GM20431 (cell line): ENCODE results near the gene CCNB2.
"Not testable (repeated sequence)": the region's sequence is repeated elsewhere in the genome, so short reads cannot be mapped to it uniquely, and the experiment has no call there.

ENCODE experiments used
- in situ Hi-C: fragments of 300-500 bp; cut with MseI, MboI; formaldehyde crosslinking; loops from one replicate; pipeline ENCODE4 v1.15.0; 2020; ENCODE audit warnings: low sequenced_read_pairs; ENCODE audit not compliant: unreplicated experiment

The CCNB2 gene

DNA sequence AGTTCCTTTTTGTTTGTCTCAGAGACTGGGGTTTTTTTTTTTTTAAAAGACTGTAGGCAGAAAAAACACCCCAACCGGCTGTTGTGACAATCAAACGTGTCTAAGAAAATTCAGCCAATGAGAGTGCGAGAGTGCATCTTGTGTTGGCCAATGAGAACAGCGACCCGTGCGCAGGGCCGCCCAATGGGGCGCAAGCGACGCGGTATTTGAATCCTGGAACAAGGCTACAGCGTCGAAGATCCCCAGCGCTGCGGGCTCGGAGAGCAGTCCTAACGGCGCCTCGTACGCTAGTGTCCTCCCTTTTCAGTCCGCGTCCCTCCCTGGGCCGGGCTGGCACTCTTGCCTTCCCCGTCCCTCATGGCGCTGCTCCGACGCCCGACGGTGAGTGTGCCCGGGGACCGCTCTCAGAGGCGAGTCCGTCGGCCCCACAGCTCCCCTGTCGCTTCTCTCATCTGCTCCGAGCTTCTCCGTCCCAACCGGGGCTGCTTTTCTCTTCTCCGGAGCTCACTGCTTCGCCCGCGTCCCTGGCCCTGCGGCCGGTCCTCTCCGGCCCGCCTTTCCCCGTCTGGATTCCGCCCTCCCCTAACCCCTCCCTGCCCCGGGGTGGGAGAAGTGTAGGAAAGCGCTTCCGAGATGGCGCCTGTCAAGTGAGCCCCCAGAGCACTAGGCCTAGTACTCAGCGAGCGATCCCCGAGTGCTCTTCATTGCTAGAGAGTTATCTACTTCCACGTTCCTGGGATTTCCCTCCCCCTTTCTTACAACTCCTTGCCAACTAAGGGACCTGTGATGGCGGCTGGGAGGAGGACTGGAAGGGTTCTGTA lies at the start of gene CCNB2:
Gene CCNB2 (plus strand): TSS at position 235 of the 821 bp plus-strand sequence. CDS start 123 bp downstream, at position 358.
- in situ Hi-C loops: no loop called here

DNA sequence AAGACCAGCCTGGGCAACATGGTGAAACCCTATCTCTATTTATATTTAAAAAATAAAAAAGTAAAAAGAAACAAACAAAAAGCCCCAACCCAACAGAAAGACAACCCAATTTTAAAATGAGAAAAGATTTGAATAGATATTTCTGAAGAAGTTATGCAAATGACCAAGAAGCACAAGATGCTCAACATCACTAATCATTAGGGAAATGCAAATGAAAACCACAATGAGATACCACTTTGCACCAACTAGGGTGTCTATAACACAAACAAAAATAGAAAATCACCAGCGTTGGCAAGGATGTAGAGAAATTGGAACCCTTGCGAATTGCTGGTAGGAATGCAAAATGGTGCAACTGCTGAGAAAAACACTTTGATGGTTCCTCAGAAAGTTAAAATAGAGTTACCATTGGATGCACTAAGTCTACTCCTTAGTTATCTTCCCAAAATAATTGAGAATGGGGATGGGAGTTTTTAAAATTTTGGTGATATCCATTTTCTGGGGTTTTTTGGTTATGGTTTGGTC lies 45.8 kb upstream of the CCNB2 start:
- in situ Hi-C loops: no loop called here

DNA sequence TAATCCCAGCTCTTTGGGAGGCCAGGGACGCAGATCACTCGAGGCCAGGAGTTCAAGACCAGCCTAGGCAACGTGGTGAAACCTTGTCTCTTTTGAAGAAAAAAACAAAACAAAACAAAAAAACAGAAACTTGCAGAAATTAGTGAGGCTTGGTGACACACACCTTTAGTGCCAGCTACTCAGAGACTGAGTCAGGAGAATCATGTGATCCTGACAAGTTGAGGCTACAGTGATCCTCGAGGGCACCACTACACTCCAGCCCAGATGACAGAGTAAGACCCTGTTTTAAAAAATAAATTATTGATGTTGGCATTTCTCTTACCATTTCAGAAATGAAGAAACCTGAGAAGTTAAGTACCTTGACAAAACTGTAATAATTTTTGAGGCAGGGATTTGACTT lies 44.6 kb upstream of the CCNB2 start:
- in situ Hi-C loops: no loop called here

DNA sequence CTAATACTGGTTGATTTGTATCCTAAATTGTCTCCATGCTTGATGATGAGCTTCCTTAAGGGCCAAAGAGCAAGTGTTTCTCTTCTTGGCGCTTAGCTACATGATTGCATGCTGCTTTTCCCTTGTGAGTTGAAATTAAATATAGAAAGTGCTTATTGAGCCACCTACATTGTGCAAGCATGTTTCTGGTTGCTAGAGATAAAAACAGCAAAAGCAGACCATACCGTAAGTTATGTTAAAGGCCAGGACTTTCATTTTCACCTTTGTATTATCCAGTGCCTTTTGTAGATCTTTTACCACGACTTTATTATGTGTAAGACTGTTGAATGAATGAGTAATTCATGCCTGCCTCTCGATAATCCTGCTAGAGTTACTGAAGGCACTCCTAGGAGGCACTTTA lies 41.9 kb upstream of the CCNB2 start:
- in situ Hi-C loops: no loop called here

DNA sequence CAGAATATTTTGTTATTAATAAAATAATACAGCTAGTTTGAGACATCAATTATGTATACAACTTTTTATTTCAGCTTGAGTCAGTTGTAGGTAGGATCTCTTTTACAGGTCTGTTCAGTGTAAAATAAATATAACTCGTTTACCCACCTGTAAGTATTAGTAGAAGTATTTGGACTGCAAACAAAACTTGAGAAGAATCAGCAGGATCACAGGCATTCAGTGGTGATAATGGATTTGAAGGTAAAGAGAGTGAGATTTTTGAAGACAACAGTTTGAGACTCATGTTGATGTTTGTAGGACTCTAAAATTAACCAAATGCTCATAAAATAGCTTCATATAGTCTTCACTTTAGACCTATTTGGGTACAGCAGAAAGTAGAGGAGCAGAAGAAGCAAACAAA lies 35.5 kb upstream of the CCNB2 start:
- in situ Hi-C loops: no loop called here

DNA sequence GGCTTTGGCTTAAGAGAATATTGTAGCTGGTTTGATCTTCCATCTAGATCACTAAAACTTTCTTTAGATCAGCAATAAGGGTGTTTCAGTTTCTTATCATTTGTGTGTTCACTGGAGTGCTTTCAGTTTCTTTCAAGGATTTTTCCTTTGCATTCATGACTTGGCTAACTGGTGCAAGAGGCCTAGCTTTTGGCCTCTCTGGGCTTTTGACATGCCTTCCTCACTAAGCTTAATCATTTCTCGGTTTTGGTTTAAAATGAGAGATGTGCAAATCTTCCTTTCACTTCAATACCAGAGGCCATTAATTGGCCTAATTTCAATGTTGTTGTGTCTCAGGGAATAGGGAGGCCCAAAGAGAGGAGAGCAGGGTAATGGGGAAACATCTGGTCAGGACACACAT lies 30.3 kb upstream of the CCNB2 start:
- in situ Hi-C loops: no loop called here

DNA sequence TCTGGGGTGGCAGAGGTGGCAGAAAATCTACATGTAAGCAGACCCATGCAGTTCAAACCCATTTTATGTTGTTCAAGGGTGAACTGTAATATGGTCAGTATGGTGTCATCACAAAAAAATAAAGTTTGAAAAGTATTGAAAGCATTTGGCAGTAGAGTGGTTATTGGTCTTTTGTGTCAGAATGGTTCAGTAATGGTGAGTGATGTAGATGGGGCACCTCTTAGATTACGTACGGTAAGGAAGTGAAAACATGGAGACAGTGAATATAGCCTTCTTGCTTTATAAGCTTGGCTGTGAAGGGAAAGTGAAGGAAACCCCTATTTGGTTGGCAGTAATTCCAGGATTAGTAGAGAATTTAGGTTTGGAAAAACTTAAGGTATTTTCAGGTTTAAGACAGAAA lies 17.2 kb upstream of the CCNB2 start:
- in situ Hi-C loops: no loop called here

DNA sequence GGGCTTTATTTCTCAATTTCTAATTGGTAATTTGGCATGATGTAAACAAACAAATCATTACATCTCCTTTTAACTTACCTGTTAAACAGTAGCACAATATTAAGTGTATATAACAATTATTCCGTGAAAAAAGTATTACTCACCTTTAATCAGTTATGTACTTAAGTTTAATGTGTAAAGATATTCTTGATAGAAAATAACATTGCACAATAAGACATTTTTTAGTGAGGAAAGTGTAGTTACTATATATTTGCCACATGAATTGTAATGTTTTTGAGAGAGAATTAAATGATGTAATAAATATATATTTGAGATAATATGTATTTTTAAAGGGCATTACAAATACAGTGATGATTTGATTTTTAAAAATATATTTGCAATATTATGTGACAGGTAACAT lies 10.9 kb upstream of the CCNB2 start:
- in situ Hi-C loops: no loop called here

DNA sequence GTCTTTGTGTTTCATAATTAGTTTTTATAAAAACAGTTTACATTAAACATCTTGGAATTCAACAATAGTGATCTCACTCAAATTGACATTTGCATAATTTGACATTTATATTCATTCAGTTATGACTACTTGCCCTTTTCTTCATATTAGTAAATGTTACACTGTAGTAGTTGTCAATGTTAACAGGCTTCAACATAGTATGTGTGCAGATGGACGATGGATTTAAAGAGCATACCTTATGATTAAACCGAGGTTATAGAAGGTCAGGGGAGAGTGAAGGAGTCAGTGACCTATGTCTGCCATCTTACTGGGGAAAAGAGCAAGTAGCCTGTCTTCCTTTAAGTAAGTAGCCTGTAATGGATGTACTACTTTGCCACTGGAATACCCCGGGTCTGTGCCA lies 8.5 kb upstream of the CCNB2 start:
- in situ Hi-C loops: no loop called here

DNA sequence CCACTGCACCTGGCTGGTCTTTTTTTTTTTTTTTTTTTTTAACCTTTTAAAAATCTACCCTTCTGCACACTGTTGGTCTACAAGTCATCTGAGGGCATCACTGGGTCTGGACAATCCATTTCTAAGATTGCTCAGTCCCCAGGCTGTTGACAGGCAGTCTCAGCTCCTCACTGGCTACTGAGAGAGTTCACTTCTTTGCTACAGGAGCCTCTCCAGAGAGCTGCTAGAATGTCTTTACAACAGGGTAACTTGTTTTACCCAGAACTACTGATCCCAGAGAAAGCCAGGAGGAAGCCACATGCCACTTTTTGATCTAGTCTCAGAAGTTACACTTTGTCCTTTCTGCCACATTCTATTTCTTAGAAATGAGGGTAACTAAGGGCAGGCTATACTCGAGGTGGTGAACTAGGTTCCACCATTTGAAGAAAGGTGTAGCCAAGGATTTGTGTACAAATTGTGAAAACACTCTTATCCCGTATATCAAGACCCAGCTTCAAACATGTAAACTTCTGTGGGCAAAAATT lies 5.7 kb upstream of the CCNB2 start:
- in situ Hi-C loops: no loop called here

DNA sequence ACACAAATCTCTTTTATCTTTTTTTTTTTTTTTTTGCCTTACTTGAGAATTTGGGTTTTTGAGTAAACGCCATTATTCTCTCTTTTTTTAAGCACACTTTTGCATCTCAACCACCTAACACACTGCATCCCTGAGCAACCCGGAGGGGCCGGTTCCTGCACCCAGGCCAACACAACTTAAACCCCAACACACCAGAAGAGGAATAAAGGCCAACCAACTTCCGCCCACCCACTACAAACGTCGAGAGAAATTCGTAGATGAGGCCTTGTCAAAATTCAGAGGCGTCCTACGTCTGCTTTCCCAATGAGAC lies 389 bp upstream of the CCNB2 start:
- in situ Hi-C loops: no loop called here

DNA sequence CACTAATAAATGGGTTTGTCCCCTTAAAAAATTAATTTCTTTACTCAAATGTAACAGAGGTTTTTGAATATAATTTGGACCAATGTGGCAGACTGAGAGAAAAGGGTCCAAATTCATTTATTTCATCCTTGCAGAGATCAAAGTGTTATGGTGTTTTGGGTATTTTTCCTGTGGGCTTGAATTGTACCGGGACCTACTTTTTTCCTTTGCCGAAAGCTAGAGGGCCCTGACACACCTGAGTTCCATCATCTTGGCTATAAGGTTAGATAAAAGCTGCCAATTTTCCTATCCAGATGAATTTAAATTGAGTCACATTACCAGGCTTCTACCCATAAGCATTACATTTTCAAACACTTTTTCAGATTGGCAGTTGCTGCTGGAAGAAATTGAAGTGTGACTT lies 908 bp downstream of the CCNB2 start:
- in situ Hi-C loops: no loop called here

DNA sequence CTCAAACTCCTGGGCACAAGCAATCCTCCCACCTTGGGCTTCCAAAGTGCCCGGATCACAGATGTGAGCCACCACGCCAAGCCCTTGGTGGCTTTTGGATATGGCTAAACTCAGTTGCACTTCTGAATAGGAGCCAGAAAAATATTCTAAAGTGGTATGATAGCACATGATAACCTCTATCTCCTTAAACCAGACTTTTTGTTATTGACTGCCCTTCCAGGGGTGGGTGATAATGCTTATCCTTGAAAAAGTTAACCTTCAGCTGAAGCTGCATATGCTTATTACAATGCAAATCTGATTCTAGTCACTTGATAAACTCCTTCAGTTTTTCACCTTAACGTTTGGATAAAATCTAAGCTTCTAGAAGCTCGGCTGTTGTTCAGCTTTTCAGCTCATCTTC lies 6.3 kb downstream of the CCNB2 start:
- in situ Hi-C loops: no loop called here

DNA sequence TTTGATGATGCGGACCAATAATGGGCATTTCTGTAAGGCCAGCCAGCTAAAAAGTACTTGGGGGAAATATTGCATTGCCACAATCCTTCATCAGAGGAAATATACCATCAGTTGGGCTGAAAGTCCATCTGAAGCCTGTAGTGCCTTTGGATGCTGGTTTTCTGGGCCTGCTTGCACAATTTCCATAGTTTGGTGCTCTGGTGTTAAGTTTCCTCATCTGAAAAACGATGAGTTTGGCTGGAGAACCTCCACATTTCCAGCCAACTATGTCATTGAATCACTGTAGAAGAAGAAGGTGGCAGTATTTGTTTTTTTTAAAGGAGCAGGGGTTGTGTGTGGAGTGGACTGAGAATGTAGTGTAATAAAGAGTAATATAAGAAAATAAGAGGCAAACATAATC lies 10.1 kb downstream of the CCNB2 start:
- in situ Hi-C loops: no loop called here

DNA sequence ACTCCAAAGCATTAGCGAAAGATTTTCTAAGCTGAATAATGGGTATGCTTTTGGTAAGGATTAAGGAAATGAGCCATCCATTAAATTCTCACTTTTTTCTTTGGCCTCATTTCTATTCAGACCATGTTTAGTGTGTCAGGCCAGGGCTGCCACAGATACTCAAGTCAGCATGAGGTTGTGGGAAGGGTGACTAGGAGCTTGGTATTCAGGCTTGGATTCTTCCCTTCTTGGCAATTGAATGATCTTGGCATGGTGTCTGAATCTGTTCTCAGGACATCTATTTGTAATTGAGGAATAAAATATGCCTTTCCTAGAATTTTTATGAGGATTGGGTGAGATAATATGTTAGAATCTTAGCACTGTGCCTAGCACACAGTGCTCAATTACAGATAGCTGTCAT lies 11.2 kb downstream of the CCNB2 start:
- in situ Hi-C loops: no loop called here

DNA sequence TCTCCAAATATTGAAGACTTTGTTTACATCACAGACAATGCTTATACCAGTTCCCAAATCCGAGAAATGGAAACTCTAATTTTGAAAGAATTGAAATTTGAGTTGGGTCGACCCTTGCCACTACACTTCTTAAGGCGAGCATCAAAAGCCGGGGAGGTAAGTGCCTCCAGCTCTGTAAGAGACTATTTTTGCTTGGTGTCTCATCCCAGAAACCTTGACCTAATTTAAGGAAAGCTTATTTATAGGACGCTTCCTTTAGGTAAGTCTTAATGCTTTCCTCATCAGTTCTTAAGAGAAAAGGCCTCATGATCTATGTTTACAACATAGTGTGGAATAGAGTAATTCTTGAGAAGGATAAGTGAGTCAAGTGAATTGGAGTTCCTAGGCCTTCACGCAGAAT lies 11.8 kb downstream of the CCNB2 start:
- in situ Hi-C loops: no loop called here

DNA sequence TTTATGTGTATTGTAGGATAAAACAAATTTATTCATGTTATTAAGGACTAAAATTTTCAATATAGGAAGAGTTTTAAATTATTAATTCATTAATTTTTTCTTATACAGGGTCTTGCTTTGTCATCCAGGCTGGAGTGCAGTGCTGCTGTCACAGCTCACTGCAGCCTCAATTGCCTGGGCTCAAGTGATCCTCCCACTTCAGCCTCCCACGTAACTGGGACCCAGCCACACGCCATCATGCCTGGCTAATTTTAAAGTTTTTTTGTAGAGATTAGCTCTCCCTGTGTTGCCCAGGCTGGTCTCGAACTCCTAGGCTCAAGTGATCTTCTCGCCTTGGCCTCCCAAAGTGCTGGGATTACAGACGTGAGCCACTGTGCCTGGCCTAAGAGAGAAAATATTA lies 14.7 kb downstream of the CCNB2 start:
- in situ Hi-C loops: no loop called here

DNA sequence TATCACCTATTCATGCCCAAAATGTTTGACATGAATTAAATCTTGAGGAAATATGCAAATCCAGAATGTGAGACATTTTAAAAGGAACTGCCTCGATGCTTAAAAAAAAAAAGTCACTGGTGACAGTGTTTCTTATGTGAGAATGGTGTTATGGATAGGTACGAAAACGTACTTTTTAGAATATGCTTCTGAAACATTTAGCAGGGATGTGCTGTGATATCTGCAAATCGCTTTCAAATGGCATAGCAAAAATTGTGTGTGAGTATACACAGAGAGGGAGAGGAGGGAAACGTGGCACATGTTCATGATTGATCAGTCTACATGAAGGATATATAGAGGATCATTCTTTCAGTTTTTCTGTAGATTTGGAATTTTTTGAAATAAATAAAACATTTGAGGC lies 16.0 kb downstream of the CCNB2 start:
- in situ Hi-C loops: no loop called here

DNA sequence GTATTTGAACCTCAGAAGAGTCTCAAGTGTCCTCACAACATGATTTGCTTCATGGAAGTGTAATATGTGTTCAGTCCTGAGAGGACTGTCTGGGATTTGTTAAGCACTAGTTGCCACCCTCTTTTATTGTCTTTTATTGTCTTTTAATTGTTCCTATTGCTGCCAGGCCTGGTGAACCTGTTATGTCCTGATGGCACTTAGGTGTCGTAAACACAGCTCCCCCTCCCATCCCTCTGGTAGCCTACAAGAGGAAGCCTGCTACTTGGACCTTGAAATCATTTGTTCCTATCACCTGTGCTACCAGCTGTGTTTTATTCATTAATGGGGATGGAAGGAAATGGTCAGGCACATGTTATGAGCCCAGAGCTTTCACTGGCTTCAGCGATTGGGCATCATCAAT lies 19.3 kb downstream of the CCNB2 start:
- in situ Hi-C loops: no loop called here

DNA sequence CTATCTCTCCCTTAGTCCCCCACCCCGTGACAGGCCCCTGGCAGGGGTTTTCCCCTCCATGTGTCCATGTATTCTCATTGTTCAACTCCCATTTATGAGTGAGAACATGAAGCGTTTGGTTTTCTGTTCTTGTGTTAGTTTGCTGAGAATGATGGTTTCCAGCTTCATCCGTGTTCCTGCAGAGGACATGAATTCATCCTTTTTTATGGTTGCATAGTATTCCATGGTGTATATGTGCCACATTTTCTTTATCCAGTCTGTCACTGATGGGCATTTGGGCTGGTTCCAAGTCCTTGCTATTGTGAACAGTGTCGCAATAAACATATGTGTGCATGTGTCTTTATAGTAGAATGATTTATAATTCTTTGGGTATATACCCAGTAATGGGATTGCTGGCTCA lies 20.7 kb downstream of the CCNB2 start:
- in situ Hi-C loops: not testable (repeated sequence)

DNA sequence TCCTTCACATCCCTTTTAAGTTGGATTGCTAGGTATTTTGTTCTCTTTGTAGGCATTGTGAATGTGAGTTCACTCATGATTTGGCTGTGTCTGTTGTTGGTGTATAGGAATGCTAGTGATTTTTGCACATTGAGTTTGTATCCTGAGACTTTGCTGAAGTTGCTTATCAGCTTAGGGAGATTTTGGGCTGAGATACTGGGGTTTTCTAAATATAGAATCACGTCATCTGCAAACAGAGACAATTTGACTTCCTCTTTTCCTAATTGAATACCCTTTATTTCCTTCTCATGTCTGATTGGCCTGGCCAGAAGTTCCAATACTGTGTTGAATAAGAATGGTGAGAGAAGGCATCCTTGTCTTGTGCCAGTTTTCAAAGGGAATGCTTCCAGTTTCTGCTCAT lies 22.3 kb downstream of the CCNB2 start:
- in situ Hi-C loops: not testable (repeated sequence)

DNA sequence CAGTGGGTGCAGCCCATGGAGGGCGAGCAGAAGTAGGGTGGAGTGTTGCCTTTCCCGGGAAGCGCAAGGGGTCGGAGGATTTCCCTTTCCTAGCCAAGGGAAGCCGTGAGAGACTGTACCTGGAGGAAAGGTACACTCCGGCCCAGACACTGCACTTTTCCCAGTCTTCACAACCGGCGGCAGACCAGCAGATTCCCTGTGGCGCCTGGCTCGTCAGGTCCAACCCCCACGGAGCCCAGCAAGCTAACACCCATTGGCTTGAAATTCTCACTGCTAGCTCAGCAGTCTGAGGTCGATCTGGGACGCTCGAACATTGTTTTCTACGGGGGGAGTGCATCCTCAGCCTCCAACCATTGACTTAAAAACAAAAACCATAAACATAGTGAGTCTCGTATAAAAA lies 26.5 kb downstream of the CCNB2 start:
- in situ Hi-C loops: no loop called here
